Fibroblast of lung (primary cell): ENCODE measurements around the gene GPM6B. TPM values are rescaled to one million over a fixed set of nuclear protein-coding genes. Genes with fewer than 3 reads are reported as not detected.

ENCODE experiments used
- DNase-seq, 2 donors: peaks; one replicate each; pipeline versions ENCODE4 v3.0.0 to v3.0.0-alpha.2; 2010; ENCODE audit warnings: low read depth in 2 of 2
- H2AFZ ChIP-seq: 2 replicates; pipeline ENCODE4 v1.5.1; 2012; ENCODE audit warnings: low read length, control low read depth, inconsistent platforms
- H3K27ac ChIP-seq: 2 replicates; pipeline ENCODE4 v1.5.1; 2011; ENCODE audit warnings: low read length, control low read depth; ENCODE audit not compliant: insufficient read depth
- H3K27me3 ChIP-seq: 2 replicates; pipeline ENCODE4 v1.5.1; 2011; ENCODE audit warnings: mild to moderate bottlenecking, low read length; ENCODE audit not compliant: control insufficient read depth, insufficient read depth
- H3K36me3 ChIP-seq: 2 replicates; pipeline ENCODE4 v1.5.1; 2011; ENCODE audit warnings: low read length; ENCODE audit not compliant: control insufficient read depth, insufficient read depth
- H3K4me1 ChIP-seq: 2 replicates; pipeline ENCODE4 v1.5.1; 2011; ENCODE audit warnings: low read length; ENCODE audit not compliant: control insufficient read depth, insufficient read depth; ENCODE audit errors: extremely low read depth
- H3K4me2 ChIP-seq: 2 replicates; pipeline ENCODE4 v1.5.1; 2011; ENCODE audit warnings: low read length, control low read depth; ENCODE audit not compliant: insufficient read depth; ENCODE audit errors: extremely low read depth
- H3K4me3 ChIP-seq, 4 experiments: fragments of 200-600 bp in 1 of 4; sonication (generic) in 1 of 4; replicated peaks in 1 of 4; 2 replicates each; pipeline ENCODE4 v1.5.1; 2011 to 2016; ENCODE audit warnings: low read length in 4 of 4, low read depth in 3 of 4, mild to moderate bottlenecking in 3 of 4, control low read depth in 2 of 4, inconsistent platforms in 1 of 4, mixed read lengths in 1 of 4; ENCODE audit not compliant: insufficient read depth in 1 of 4; ENCODE audit errors: control extremely low read depth in 1 of 4
- H3K79me2 ChIP-seq: 2 replicates; pipeline ENCODE4 v1.5.1; 2012; ENCODE audit warnings: mild to moderate bottlenecking, low read length, inconsistent platforms; ENCODE audit not compliant: control insufficient read depth, insufficient read depth
- H3K9ac ChIP-seq: 2 replicates; pipeline ENCODE4 v1.5.1; 2011; ENCODE audit warnings: mild to moderate bottlenecking, low read length, control low read depth; ENCODE audit not compliant: insufficient read depth
- H3K9me3 ChIP-seq: 2 replicates; pipeline ENCODE4 v1.5.1; 2012; ENCODE audit warnings: low read depth, low read length; ENCODE audit not compliant: control insufficient read depth, insufficient read depth
- H4K20me1 ChIP-seq: 2 replicates; pipeline ENCODE4 v1.5.1; 2011; ENCODE audit warnings: low read length; ENCODE audit not compliant: control insufficient read depth, insufficient read depth; ENCODE audit errors: extremely low read depth
- EZH2 ChIP-seq: IDR thresholded peaks from 2 replicates; pipeline ENCODE4 v1.5.1; 2012; ENCODE audit warnings: low read length, control low read depth, mild to moderate bottlenecking; ENCODE audit errors: missing control alignments
- polyA plus RNA-seq, 2 donors: library from polyadenylated mRNA; depleted of rRNA in 1 of 2; stranded (reverse) in 1 of 2; unstranded in 1 of 2; fragments of >200 nt; gene quantifications; 2 replicates each; pipeline ENCODE4 v1.2.1, GENCODE V29; 2011 to 2012; ENCODE audit warnings: missing spikeins in 1 of 2
- total RNA-seq: library from RNA; depleted of rRNA; stranded (reverse); fragments of >200 nt; gene quantifications from 2 replicates; pipeline ENCODE4 v1.2.1, GENCODE V29; 2014
- TF ChIP-seq, protein P1 (sequence below), 2 donors: IDR thresholded peaks in 1 of 2; conservative IDR thresholded peaks in 1 of 2; 1 replicate in 1 of 2; 2 replicates in 1 of 2; pipeline ENCODE4 v1.5.1; 2011 to 2012; ENCODE audit warnings: low read length in 2 of 2, control low read depth in 1 of 2, inconsistent platforms in 1 of 2, low read depth in 1 of 2, mild to moderate bottlenecking in 1 of 2

GPM6B gene
- total and polyA plus RNA-seq, 2 donors (not counting 1 experiment from before 2014, with no cell fraction given) = 0.99 to 5.2 TPM

DNA sequence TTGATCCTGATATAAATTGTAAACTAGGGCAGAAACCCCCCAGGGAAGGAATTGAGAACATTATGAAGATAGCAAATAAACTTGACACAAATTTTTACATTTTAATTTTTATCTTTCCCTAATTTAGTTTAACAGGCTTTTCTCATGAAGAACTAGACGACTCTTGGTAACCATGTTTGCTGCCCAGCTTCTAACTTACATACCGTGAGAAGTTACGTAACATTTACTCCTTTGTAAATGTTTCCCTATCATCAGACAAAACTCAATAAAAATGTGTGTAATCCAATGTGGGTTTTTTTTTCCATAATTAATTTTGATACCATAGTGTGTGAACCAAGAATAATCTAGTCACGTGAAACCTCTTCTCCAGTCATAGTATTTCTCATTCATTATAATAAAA lies 48.0 kb downstream of the GPM6B start:
- H4K20me1 ChIP-seq = no peaks in the 10 kb centered on the region
- no peak overlapping the region for H3K9ac ChIP-seq
- no peak overlapping the region for H3K4me2 ChIP-seq
- no peaks in the 10 kb centered on the region for H3K27me3 ChIP-seq
- H3K27ac ChIP-seq = no peak overlapping the region
- H3K36me3 ChIP-seq = no peaks in the 10 kb centered on the region
- DNase-seq = no peak
- H2AFZ ChIP-seq = no peak overlapping the region
- no peak for TF ChIP-seq EZH2
- TF ChIP-seq, protein P1, sequence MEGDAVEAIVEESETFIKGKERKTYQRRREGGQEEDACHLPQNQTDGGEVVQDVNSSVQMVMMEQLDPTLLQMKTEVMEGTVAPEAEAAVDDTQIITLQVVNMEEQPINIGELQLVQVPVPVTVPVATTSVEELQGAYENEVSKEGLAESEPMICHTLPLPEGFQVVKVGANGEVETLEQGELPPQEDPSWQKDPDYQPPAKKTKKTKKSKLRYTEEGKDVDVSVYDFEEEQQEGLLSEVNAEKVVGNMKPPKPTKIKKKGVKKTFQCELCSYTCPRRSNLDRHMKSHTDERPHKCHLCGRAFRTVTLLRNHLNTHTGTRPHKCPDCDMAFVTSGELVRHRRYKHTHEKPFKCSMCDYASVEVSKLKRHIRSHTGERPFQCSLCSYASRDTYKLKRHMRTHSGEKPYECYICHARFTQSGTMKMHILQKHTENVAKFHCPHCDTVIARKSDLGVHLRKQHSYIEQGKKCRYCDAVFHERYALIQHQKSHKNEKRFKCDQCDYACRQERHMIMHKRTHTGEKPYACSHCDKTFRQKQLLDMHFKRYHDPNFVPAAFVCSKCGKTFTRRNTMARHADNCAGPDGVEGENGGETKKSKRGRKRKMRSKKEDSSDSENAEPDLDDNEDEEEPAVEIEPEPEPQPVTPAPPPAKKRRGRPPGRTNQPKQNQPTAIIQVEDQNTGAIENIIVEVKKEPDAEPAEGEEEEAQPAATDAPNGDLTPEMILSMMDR (conservative IDR thresholded peaks at IDR 0.05 in 1 of 2, IDR thresholded peaks at IDR 0.05 in 1 of 2; ENCODE audit: low read depth in 1 of 2, low read length in 2 of 2) = no peak
- H3K4me3 ChIP-seq = no peak overlapping the region
- H3K9me3 ChIP-seq = no peaks in the 10 kb centered on the region
- H3K79me2 ChIP-seq = no peaks in the 10 kb centered on the region
- H3K4me1 ChIP-seq = no peaks in the 10 kb centered on the region

DNA sequence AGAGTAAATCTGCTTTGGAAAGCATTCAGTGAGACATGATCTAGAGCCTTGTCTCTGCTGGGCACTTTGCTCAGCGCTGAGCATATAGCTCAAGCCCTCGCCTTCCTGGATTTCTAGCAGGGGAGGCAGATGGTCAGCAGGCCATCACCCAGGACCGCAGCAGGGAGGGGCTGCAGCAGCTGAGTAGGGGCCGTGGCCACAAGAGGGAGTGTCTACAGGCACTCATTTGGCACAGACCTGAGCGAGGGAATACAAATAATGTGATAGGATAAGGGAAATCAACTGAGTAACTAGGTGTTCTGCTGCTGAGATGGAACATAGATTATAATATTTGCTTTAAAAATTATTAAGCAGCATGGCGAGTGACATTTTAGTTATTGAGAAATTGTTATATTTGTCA lies 52.1 kb downstream of the GPM6B start:
- Histone ChIP-seq H3K4me2 (no peak overlapping the region), H3K79me2 (no peaks in the 10 kb centered on the region), H3K36me3 (no peaks in the 10 kb centered on the region), H3K27ac (no peak overlapping the region), H3K9me3 (no peaks in the 10 kb centered on the region), H3K4me1 (no peaks in the 10 kb centered on the region), H3K27me3 (no peaks in the 10 kb centered on the region), H3K9ac (no peak overlapping the region), H4K20me1 (no peaks in the 10 kb centered on the region), H2AFZ (no peak overlapping the region), H3K4me3 (no peak overlapping the region)
- TF ChIP-seq, protein P1 (conservative IDR thresholded peaks at IDR 0.05 in 1 of 2, IDR thresholded peaks at IDR 0.05 in 1 of 2; ENCODE audit: low read depth in 1 of 2, low read length in 2 of 2) = peak in 1 of 2 donors; percentile 33
- TF ChIP-seq EZH2 = no peak
- peak; percentile 8 to 23 for DNase-seq

DNA sequence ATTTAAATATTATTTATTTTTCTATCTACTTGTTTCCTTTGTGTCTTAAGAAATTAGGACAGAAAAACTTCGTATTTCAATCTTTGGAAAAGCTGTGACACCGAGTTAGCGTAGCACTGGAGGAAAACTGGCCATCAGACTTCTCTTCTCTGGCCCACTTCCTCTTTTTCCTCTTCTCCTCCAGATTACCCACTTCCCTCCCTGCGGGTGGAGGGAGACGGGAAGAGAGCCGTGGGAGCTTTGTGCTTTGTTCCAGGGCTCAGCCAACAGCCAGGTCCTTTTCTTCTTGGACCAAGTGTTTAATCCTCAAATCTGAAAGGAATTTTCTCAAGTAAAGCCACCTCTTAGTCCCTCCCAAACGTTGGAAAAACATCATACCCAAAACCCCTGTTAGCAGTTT lies 52.6 kb downstream of the GPM6B start:
- Histone ChIP-seq H3K36me3 (no peaks in the 10 kb centered on the region), H2AFZ (no peak overlapping the region), H3K27ac (no peak overlapping the region), H4K20me1 (no peaks in the 10 kb centered on the region), H3K4me1 (no peaks in the 10 kb centered on the region), H3K9me3 (no peaks in the 10 kb centered on the region), H3K79me2 (no peaks in the 10 kb centered on the region), H3K4me2 (no peak overlapping the region), H3K9ac (no peak overlapping the region), H3K27me3 (no peaks in the 10 kb centered on the region), H3K4me3 (no peak overlapping the region)
- no peak for DNase-seq
- TF ChIP-seq, protein P1 (conservative IDR thresholded peaks at IDR 0.05 in 1 of 2, IDR thresholded peaks at IDR 0.05 in 1 of 2; ENCODE audit: low read depth in 1 of 2, low read length in 2 of 2) = no peak
- TF ChIP-seq EZH2 = no peak
